ENCODE measurements around the gene IRF2BP1.
"Not testable (repeated sequence)": the region's sequence is repeated elsewhere in the genome, so short reads cannot be mapped to it uniquely, and the experiment has no call there.

Gene IRF2BP1

GRCh38 chr19:45881082-45881908 lies 4.6 kb downstream of the IRF2BP1 start:
- no peak for DNase-seq

- no peak for DNase-seq
Observed at GRCh38 chr19:45879971-45880370, 6.0 kb downstream of the IRF2BP1 start.

GRCh38 chr19:45879055-45879454 lies 6.9 kb downstream of the IRF2BP1 start:
- no peak for DNase-seq

GRCh38 chr19:45878043-45878794 lies 7.7 kb downstream of the IRF2BP1 start:
- no peak for DNase-seq

- no peak for DNase-seq
Observed at GRCh38 chr19:45876411-45877197, 9.3 kb downstream of the IRF2BP1 start.

- no peak for DNase-seq
Observed at GRCh38 chr19:45876161-45876410, 9.9 kb downstream of the IRF2BP1 start.

GRCh38 chr19:45874620-45874966 lies 11.3 kb downstream of the IRF2BP1 start:
- DNase-seq = no peak

- no peak for DNase-seq
Observed at GRCh38 chr19:45873219-45873772, 12.6 kb downstream of the IRF2BP1 start.

- DNase-seq = no peak
Observed at GRCh38 chr19:45872095-45872919, 13.6 kb downstream of the IRF2BP1 start.

- no peak for DNase-seq
Observed at GRCh38 chr19:45870798-45871197, 15.1 kb downstream of the IRF2BP1 start.

- DNase-seq = not testable (repeated sequence)
Observed at GRCh38 chr19:45867241-45867640, 18.7 kb downstream of the IRF2BP1 start.

- DNase-seq = no peak
Observed at GRCh38 chr19:45866400-45867176, 19.4 kb downstream of the IRF2BP1 start.

GRCh38 chr19:45865269-45865948 lies 20.5 kb downstream of the IRF2BP1 start:
- no peak for DNase-seq

- no peak for DNase-seq
Observed at GRCh38 chr19:45864629-45865082, 21.3 kb downstream of the IRF2BP1 start.

- DNase-seq = peak; percentile 49
Observed at GRCh38 chr19:45863840-45864628, 21.9 kb downstream of the IRF2BP1 start, which contains the start of gene FOXA3. FOXA3 (plus strand) TSS chr19:45864326; CDS start chr19:45864457, 131 bp downstream.

GRCh38 chr19:45863335-45863839 lies 22.6 kb downstream of the IRF2BP1 start:
- DNase-seq = no peak

GRCh38 chr19:45862564-45863334 lies 23.2 kb downstream of the IRF2BP1 start, which contains the start of gene SYMPK:
SYMPK (minus strand) TSS chr19:45863147; CDS start chr19:45854495, 8,652 bp downstream.
- DNase-seq = peak; percentile 98

GRCh38 chr19:45862271-45862563 lies 23.7 kb downstream of the IRF2BP1 start:
- DNase-seq = no peak
